GM18502 (cell line): ENCODE measurements around the gene MACIR.

Experiments used
- ATAC-seq: cut with Tn5 transposase; IDR thresholded peaks from one replicate; pipeline ENCODE4 v1.9.1; 2021; ENCODE audit warnings: mild to moderate bottlenecking; ENCODE audit not compliant: unreplicated experiment, poor library complexity

Gene MACIR

DNA sequence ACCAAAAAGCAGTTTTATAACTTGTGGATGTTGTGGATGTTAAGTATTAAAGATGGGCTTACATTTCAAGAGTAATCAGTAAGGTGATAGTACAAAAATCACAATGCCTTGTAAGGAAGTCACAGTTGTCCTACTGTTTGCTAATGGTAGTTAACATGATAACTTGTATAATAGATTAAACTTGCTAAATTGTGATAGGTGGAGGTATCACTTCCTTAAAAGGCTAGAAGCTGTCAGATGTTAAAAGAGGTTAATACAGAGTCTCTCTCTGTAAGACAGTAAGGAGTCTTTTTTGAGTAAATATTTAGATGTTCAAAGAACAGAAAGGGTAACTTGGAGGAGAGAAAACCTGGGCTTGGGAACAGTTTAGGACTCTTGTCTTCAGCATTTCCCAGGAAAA is 14.2 kb upstream of the MACIR start:
- ATAC-seq: peak; percentile 66

DNA sequence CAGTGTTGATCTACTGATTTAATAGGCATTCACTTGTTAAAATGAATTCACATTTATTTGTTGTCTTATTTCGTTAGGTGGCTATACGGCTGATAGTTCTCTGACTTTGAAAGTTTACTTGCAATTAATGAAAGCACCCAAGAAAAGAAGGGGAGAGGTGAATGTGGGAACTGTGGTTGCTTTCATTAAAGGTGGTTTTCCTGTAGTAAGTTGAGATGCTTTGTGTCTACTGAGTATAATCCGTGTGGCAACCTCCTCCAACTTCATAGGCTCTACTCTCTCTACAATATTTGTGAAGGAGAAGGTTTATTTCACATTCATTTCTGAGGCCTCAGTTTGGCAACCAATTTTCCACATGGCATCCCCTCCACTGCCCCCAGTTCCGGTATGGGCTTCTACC is 12.8 kb upstream of the MACIR start:
- no peak for ATAC-seq

GRCh38 chr5:103247118-103247517 is 11.4 kb upstream of the MACIR start:
- no peak for ATAC-seq

DNA sequence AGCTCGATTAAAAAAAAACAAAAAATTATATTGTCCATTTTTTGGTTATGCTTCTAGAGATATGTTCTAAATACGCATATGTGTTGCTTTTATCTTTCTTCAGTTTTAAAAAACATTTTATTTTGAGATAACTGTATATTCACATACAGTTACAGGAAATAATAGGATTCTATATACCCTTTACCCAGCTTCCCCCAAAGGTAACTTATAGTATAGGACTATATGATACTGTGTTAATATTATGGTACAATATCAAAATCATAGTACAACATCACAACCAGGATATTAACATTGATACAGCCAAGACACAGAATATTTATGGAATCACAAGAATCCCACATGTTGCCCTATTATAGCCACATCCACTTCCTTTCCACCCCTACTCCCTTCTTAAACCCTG is 9.5 kb upstream of the MACIR start:
- ATAC-seq: no peak

GRCh38 chr5:103254921-103255320 is 3.6 kb upstream of the MACIR start:
- ATAC-seq: no peak

DNA sequence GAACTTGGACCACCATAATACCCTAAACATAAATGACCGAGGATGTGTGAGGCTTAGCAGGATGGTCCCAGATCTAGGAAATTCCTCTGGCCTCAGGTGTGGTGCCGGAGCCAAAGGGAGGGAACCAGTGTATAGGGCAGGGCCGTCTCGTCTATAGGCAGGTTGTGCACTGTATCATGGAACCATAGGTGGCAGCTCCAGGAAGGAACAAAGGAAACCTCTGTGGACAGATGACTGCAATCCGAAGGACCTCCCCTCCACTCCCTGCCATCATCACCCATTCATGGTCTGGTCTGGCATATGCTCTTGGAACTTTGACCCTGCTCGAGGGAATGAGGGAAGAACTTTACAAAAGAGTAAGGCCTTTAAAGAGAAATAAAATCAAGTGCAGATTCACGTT is 2.9 kb upstream of the MACIR start:
- ATAC-seq: no peak

- no peak for ATAC-seq
Observed at GRCh38 chr5:103256178-103256577, 2.4 kb upstream of the MACIR start.

DNA sequence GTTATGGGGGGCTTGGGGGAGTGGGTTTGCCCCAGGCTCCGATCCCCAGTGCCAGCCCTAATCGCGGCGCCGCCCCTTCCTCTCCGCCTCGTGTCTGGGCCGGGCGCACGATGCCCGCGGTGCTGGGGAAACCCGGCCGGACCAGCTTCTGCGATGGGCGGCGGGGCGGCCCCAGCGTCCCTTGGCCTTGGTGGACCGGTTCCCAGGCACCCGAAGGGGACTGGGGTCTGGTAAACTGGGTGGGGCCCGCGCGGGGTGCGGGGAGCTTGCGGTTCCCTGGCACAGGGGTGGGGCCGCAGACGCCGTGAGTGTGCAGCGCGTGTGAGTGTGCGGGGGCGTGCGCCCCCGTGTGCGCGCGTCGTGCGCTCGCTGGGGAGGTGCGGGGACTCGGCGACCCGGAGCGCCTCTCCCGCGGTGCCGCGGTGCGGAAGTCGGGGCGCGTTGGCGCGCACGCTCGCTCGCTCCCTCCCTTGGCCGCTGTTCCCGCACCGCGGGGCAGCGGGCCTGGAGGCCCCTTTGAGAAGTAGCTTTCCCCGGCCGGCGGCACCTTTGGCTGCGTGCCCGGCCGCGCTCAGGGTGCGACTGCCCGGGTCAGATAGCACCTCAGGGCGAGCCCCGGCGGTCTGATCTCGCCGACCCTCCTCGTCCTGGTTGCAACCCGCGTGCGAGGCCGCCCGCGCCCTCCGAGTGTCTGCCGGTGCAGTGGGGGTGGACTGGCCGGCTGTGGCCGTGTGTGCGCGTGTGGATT is 568 bp downstream of the MACIR start:
- peak; percentile 43 for ATAC-seq

DNA sequence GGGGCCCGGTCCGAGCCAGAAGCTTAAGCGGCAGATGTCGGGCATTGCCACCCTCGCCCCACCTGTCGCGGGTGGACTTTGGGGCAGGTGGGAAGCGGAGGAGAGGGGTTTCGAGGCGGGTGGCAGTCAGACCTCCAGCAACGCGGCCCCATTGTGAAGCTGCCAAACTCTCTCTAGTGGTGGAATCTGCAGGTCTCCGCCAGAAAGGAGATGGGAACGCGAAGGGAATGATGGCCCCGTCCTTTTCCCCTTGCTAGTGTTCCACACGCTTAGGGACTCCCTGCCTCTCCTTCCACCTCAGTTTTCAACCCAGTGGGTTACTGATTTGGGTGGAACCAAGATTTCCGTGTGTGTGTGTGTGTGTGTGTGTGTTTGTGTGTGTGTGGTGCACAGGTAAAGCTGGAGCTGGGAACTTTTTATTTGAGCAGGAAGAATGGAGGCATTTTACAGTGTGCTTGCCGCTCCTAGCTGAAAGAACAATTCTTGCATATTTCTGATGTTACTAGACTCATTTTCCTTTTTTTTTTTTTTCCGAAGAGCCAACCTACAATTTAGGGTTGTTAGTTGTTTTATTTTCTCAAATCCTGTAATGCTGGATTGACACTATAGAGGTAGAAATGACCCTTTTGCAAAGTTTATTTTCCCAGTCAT is 1.3 kb downstream of the MACIR start:
- no peak for ATAC-seq

- ATAC-seq: peak; percentile 34
Observed at GRCh38 chr5:103260951-103261350, 2.4 kb downstream of the MACIR start.

DNA sequence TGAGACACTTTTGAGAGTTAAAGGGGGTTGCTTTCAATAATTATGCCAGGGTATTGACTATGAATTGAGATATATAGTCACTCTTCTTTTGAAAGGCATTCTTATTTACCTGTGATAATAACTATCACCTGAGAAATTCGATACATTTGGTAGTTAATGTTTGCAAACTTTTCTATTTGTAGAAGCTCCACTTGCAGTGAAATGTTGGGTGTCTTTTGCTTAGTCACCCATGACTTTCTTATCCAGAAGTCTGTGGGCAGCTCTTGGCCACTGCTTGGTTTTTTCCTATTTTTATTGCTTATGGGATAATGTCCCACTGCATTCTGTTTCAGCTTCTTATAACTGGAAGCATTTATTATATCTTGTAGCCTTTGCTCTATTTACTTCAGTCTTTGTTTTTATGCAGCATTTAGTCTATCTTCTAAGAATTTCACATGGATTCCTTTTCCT is 3.9 kb downstream of the MACIR start:
- no peak for ATAC-seq

DNA sequence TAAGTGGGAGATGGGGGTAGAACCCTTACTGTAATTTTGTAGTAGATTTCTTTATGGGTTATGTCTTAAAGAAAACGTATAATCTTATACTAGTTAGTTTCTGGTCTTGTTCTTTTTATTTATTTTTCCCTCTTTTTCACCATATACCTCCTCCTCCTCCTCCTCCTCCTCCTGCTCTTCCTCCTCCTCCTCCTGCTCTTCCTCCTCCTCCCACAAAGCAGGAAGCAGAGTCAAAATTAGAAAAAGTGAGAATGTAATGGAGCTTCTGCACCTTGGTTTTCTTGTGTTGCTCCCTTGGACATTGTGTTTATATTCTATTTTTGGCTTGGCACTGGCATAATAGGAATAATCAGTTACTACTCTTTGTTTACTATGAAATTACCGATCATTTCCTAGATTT is 4.5 kb downstream of the MACIR start:
- ATAC-seq: no peak

DNA sequence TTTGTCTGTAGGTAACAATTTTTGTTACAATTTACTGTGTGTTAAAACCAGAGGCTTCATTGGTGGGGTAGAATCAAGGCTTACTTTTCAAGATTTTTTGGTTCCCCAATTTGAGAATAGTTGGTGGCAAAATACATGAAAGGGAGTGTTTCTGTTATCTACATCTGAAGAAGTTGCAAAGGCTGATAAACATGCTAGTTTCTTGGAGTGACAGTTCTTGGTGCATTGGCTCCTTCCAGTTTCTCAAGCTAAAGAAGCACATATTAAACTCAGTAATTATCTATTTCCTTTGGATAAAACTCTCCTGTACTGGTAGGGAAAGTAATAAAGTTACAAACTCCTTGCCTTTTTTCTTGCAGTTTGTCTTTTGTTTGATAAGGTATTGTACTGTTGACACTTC is 5.9 kb downstream of the MACIR start:
- ATAC-seq: no peak

DNA sequence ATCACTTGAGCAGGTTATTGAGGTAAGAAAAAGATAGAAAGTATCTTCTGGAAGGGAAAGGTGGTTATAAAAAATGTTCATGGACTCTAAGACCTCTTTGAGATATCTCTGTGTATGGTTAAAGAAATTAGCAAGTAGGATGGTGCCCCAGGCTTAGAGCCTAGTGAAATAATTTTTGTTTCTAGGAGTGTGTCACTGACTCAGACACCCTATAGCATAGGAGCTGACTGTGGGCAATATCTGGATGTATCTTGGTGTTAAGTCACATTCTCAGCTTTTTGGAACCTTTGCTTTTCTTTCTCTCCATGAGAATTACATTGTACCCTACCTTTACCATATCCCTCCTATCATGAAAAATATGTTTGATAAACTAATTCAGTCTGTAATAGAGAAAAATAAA is 12.0 kb downstream of the MACIR start:
- ATAC-seq: no peak

- ATAC-seq: no peak
Observed at GRCh38 chr5:103271570-103272289, 13.2 kb downstream of the MACIR start.

- ATAC-seq: no peak
Observed at GRCh38 chr5:103272377-103272776, 13.8 kb downstream of the MACIR start.

DNA sequence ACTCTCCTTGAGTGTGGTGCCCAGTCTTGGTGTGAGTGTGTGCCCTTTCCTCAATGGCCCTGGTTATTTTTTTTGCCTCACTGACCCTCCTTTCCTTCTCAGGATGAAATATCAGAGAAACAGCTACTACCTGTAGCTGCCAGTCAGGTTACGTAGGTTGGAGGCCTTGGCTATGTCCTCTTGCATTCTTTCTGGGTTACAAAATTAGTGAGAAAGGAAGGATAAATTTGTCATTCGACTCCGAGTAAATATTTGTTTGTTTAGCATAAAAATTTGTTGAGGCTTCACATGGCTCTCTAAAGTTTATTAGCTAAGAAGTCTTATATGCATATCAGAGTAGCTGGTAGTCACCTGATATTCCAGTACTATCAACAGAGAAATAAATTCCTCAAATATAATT is 15.4 kb downstream of the MACIR start:
- ATAC-seq: no peak

DNA sequence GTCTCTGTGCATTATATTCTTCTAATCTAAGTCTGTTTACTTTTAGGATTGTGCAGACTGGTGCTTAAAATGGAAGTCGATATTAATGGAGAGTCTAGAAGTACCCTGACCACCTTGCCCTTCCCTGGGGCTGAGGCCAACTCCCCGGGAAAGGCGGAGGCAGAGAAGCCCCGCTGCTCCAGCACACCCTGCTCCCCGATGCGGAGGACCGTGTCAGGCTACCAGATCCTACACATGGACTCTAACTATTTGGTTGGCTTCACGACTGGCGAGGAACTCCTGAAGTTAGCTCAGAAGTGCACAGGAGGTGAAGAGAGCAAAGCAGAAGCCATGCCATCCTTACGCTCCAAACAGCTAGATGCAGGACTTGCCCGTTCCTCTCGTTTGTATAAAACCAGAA is 17.3 kb downstream of the MACIR start:
- no peak for ATAC-seq

- ATAC-seq: no peak
Observed at GRCh38 chr5:103280967-103281366, 22.4 kb downstream of the MACIR start.

DNA sequence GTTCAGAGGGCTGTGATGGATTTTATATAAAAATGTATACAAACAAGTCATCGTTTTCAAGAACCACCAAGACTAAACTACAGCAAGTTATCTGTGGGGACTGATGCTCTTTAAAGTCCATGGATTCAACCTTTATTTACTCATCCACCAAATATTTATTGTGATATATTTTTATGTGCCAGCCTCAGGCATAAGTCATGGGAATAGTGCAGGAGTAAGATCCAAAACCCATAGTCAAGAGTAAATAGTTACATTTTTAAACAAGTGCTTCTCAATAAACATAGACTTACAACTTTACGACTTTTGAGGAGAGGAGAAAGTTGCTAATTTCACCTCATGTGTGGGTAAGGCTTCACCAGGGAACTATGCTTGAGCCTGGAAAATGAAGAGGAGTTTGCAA is 24.6 kb downstream of the MACIR start:
- ATAC-seq: no peak

GRCh38 chr5:103283869-103284268 is 25.3 kb downstream of the MACIR start:
- ATAC-seq: no peak
